MM.1S (cell line): ENCODE results near the gene COL6A2.
"Not testable (repeated sequence)": the region's sequence is repeated elsewhere in the genome, so short reads cannot be mapped to it uniquely, and the experiment has no call there.

Experiments
- DNase-seq: peaks from one replicate; pipeline ENCODE4 v3.0.0-alpha.2; 2015
- H2AFZ ChIP-seq: fragments of 300-600 bp; sonication (generic); 2 replicates; pipeline ENCODE4 v1.6.0; 2016; ENCODE audit warnings: antibody characterized with exemption, low read length
- H3F3A ChIP-seq: fragments of 300-600 bp; sonication (generic); 2 replicates; pipeline ENCODE4 v1.6.1; 2016; ENCODE audit warnings: mild to moderate bottlenecking, antibody characterized with exemption, low read length, moderate library complexity, mixed read lengths; ENCODE audit not compliant: insufficient read depth
- H3K27ac ChIP-seq: fragments of 300-600 bp; sonication (generic); 2 replicates; pipeline ENCODE4 v1.5.1; 2016; ENCODE audit warnings: mild to moderate bottlenecking, low read length
- H3K27me3 ChIP-seq: fragments of 300-600 bp; sonication (generic); replicated peaks from 2 replicates; pipeline ENCODE4 v1.6.0; 2016; ENCODE audit warnings: low read length; ENCODE audit not compliant: insufficient read depth
- H3K36me3 ChIP-seq: fragments of 300-600 bp; sonication (generic); replicated peaks from 2 replicates; pipeline ENCODE4 v1.6.1; 2016; ENCODE audit warnings: mild to moderate bottlenecking, low read length, mixed read lengths; ENCODE audit not compliant: insufficient read depth
- H3K4me1 ChIP-seq: fragments of 300-600 bp; sonication (generic); 2 replicates; pipeline ENCODE4 v1.6.1; 2016; ENCODE audit warnings: low read length, mixed read lengths
- H3K4me2 ChIP-seq: fragments of 300-600 bp; sonication (generic); 2 replicates; pipeline ENCODE4 v1.6.0; 2016; ENCODE audit warnings: low read depth, low read length
- H3K4me3 ChIP-seq: fragments of 300-600 bp; sonication (generic); 2 replicates; pipeline ENCODE4 v1.5.1; 2016; ENCODE audit warnings: low read length, mixed read lengths
- H3K79me2 ChIP-seq: fragments of 300-600 bp; sonication (generic); 2 replicates; pipeline ENCODE4 v1.6.1; 2016; ENCODE audit warnings: mixed run types, low read length, mixed read lengths
- H3K9ac ChIP-seq: fragments of 300-600 bp; sonication (generic); 2 replicates; pipeline ENCODE4 v1.6.1; 2016; ENCODE audit warnings: low read length, mixed read lengths
- H3K9me2 ChIP-seq: fragments of 300-600 bp; sonication (generic); replicated peaks from 2 replicates; pipeline ENCODE4 v1.6.1; 2016; ENCODE audit warnings: mild to moderate bottlenecking, low read length, mixed read lengths; ENCODE audit not compliant: insufficient read depth
- H3K9me3 ChIP-seq: fragments of 300-600 bp; sonication (generic); replicated peaks from 2 replicates; pipeline ENCODE4 v1.6.1; 2016; ENCODE audit warnings: mild to moderate bottlenecking, low read length, mixed read lengths; ENCODE audit not compliant: insufficient read depth
- H4K20me1 ChIP-seq: fragments of 300-600 bp; sonication (generic); 2 replicates; pipeline ENCODE4 v1.6.1; 2016; ENCODE audit warnings: mild to moderate bottlenecking, low read length, moderate library complexity, mixed read lengths; ENCODE audit not compliant: insufficient read depth
- CTCF ChIP-seq: fragments of 300-600 bp; sonication (generic); IDR thresholded peaks from 2 replicates; pipeline ENCODE4 v1.5.1; 2016; ENCODE audit warnings: antibody characterized with exemption, low read length, mixed read lengths
- EZH2 ChIP-seq: fragments of 300-600 bp; sonication (generic); optimal IDR thresholded peaks from 2 replicates; pipeline ENCODE3; 2017; ENCODE audit warnings: low read depth, mild to moderate bottlenecking, antibody characterized with exemption, low read length, mixed read lengths
- EZH2phosphoT487 ChIP-seq: fragments of 300-600 bp; sonication (generic); IDR thresholded peaks from 2 replicates; pipeline ENCODE4 v1.6.1; 2018; ENCODE audit warnings: antibody characterized with exemption, low read length

The COL6A2 gene

GRCh38 chr21:46058431-46059145 lies 39.3 kb upstream of the COL6A2 start:
- Histone ChIP-seq H4K20me1 (no peaks in the 10 kb centered on the region), H3K4me3 (no peak overlapping the region), H3K9me3 (no peaks in the 10 kb centered on the region), H3K4me2 (no peak overlapping the region), H3K27me3 (peaks cover 95% of the 10 kb centered on the region), H3F3A (no peaks in the 10 kb centered on the region), H3K9me2 (no peaks in the 10 kb centered on the region), H3K9ac (no peak overlapping the region), H3K36me3 (no peaks in the 10 kb centered on the region), H2AFZ (no peak overlapping the region), H3K79me2 (no peaks in the 10 kb centered on the region), H3K27ac (no peak overlapping the region), H3K4me1 (no peaks in the 10 kb centered on the region)
- no peak for DNase-seq
- TF ChIP-seq EZH2 = no peak
- no peak for TF ChIP-seq CTCF
- TF ChIP-seq EZH2phosphoT487 = no peak

GRCh38 chr21:46059195-46059594 lies 38.7 kb upstream of the COL6A2 start:
- no peaks in the 10 kb centered on the region for H4K20me1 ChIP-seq
- TF ChIP-seq EZH2phosphoT487 = no peak
- no peak for TF ChIP-seq EZH2
- no peak for TF ChIP-seq CTCF
- H3K9ac ChIP-seq = no peak overlapping the region
- H3K27me3 ChIP-seq = peaks cover 95% of the 10 kb centered on the region
- no peaks in the 10 kb centered on the region for H3K4me1 ChIP-seq
- H3K4me3 ChIP-seq = no peak overlapping the region
- no peaks in the 10 kb centered on the region for H3K36me3 ChIP-seq
- no peaks in the 10 kb centered on the region for H3K9me2 ChIP-seq
- no peak overlapping the region for H3K27ac ChIP-seq
- H2AFZ ChIP-seq = no peak overlapping the region
- H3F3A ChIP-seq = no peaks in the 10 kb centered on the region
- DNase-seq = no peak
- H3K4me2 ChIP-seq = no peak overlapping the region
- no peaks in the 10 kb centered on the region for H3K9me3 ChIP-seq
- H3K79me2 ChIP-seq = no peaks in the 10 kb centered on the region

- H3K4me3 ChIP-seq, H3K4me2 ChIP-seq, H3K9ac ChIP-seq, H3K79me2 ChIP-seq, DNase-seq, H3K9me3 ChIP-seq, H3K9me2 ChIP-seq, H3K36me3 ChIP-seq, H3F3A ChIP-seq, H4K20me1 ChIP-seq, H2AFZ ChIP-seq, H3K4me1 ChIP-seq, H3K27ac ChIP-seq: not testable (repeated sequence)
- peaks cover 99% of the 10 kb centered on the region for H3K27me3 ChIP-seq
These were observed 38.0 kb upstream of the COL6A2 start for GRCh38 chr21:46059711-46060455.

- Histone ChIP-seq H3K27ac (no peak overlapping the region), H3K4me2 (no peak overlapping the region), H3K79me2 (no peaks in the 10 kb centered on the region), H3K27me3 (peaks cover 99% of the 10 kb centered on the region), H3K36me3 (no peaks in the 10 kb centered on the region), H2AFZ (no peak overlapping the region), H3F3A (no peaks in the 10 kb centered on the region), H3K4me3 (no peak overlapping the region), H3K9me3 (no peaks in the 10 kb centered on the region), H3K9me2 (no peaks in the 10 kb centered on the region), H3K9ac (no peak overlapping the region), H3K4me1 (no peaks in the 10 kb centered on the region), H4K20me1 (no peaks in the 10 kb centered on the region)
- no peak for TF ChIP-seq EZH2phosphoT487
- TF ChIP-seq CTCF = no peak
- TF ChIP-seq EZH2 = no peak
- DNase-seq = no peak
These were observed 37.3 kb upstream of the COL6A2 start for GRCh38 chr21:46060596-46061061.
